H9 (cell line): ENCODE measurements around the gene ACAP3. TPM values are rescaled to one million over a fixed set of nuclear protein-coding genes. Genes with fewer than 3 reads are reported as not detected.

Experiments
- DNase-seq: peaks from one replicate; pipeline ENCODE4 v3.0.0-alpha.2; 2017
- H2AFZ ChIP-seq: one replicate; pipeline ENCODE4 v1.6.1; 2013; ENCODE audit warnings: mild to moderate bottlenecking, low read length, control low read depth, moderate library complexity
- H2AK5ac ChIP-seq: 2 replicates; pipeline ENCODE4 v1.6.1; 2013; ENCODE audit warnings: low read length, control low read depth, mixed read lengths; ENCODE audit not compliant: insufficient read length
- H2BK120ac ChIP-seq: one replicate; pipeline ENCODE4 v1.6.1; 2013; ENCODE audit warnings: low read depth, mild to moderate bottlenecking, low read length, control low read depth, inconsistent platforms; ENCODE audit not compliant: poor library complexity, severe bottlenecking
- H2BK12ac ChIP-seq: 2 replicates; pipeline ENCODE4 v1.6.1; 2013; ENCODE audit warnings: low read length, control low read depth, mixed read lengths, low read depth; ENCODE audit not compliant: insufficient read length
- H2BK15ac ChIP-seq: 2 replicates; pipeline ENCODE4 v1.6.1; 2013; ENCODE audit warnings: low read depth, low read length, control low read depth
- H2BK20ac ChIP-seq: one replicate; pipeline ENCODE4 v1.6.1; 2013; ENCODE audit warnings: low read depth, mild to moderate bottlenecking, low read length, control low read depth, inconsistent platforms; ENCODE audit not compliant: poor library complexity, severe bottlenecking
- H2BK5ac ChIP-seq: 2 replicates; pipeline ENCODE4 v1.6.1; 2013; ENCODE audit warnings: low read length, control low read depth, mixed read lengths; ENCODE audit not compliant: insufficient read length
- H3K14ac ChIP-seq: 2 replicates; pipeline ENCODE4 v1.6.1; 2013; ENCODE audit warnings: low read length, control low read depth; ENCODE audit not compliant: insufficient read depth
- H3K18ac ChIP-seq: 2 replicates; pipeline ENCODE4 v1.6.1; 2013; ENCODE audit warnings: low read depth, mild to moderate bottlenecking, mixed read lengths, low read length, control low read depth; ENCODE audit not compliant: insufficient read length
- H3K23ac ChIP-seq: 2 replicates; pipeline ENCODE4 v1.6.1; 2013; ENCODE audit warnings: low read length, control low read depth, mixed read lengths, low read depth; ENCODE audit not compliant: insufficient read length
- H3K23me2 ChIP-seq: 2 replicates; pipeline ENCODE4 v1.6.1; 2013; ENCODE audit warnings: low read depth, mild to moderate bottlenecking, mixed read lengths, low read length, control low read depth; ENCODE audit not compliant: insufficient read length, poor library complexity, severe bottlenecking
- H3K27ac ChIP-seq: 2 replicates; pipeline ENCODE4 v1.5.1; 2013; ENCODE audit warnings: low read length, control low read depth, mixed read lengths, low read depth; ENCODE audit not compliant: insufficient read length
- H3K27me3 ChIP-seq: 2 replicates; pipeline ENCODE4 v1.6.1; 2013; ENCODE audit warnings: low read length, control low read depth, inconsistent platforms; ENCODE audit not compliant: insufficient read depth
- H3K4ac ChIP-seq: 2 replicates; pipeline ENCODE4 v1.6.1; 2013; ENCODE audit warnings: low read depth, mild to moderate bottlenecking, control low read depth, inconsistent platforms, low read length, moderate library complexity
- H3K4me1 ChIP-seq: 2 replicates; pipeline ENCODE4 v1.6.1; 2013; ENCODE audit warnings: low read length, control low read depth, inconsistent platforms; ENCODE audit not compliant: insufficient read depth
- H3K4me2 ChIP-seq: 2 replicates; pipeline ENCODE4 v1.6.1; 2013; ENCODE audit warnings: low read length, control low read depth, mixed read lengths; ENCODE audit not compliant: insufficient read length, insufficient read depth
- H3K56ac ChIP-seq: 2 replicates; pipeline ENCODE4 v1.6.1; 2013; ENCODE audit warnings: low read depth, mild to moderate bottlenecking, mixed read lengths, low read length, control low read depth; ENCODE audit not compliant: insufficient read length
- H3K79me1 ChIP-seq: 2 replicates; pipeline ENCODE4 v1.6.1; 2013; ENCODE audit warnings: low read depth, mild to moderate bottlenecking, moderate library complexity, low read length, control low read depth, inconsistent platforms; ENCODE audit not compliant: insufficient read depth, poor library complexity, severe bottlenecking
- H3K79me2 ChIP-seq: 2 replicates; pipeline ENCODE4 v1.6.1; 2013; ENCODE audit warnings: low read length, control low read depth, inconsistent platforms; ENCODE audit not compliant: insufficient read depth
- H3K9ac ChIP-seq: 2 replicates; pipeline ENCODE4 v1.6.1; 2013; ENCODE audit warnings: low read length, control low read depth, mixed read lengths; ENCODE audit not compliant: insufficient read length; ENCODE audit errors: extremely low read depth
- H3K9me3 ChIP-seq: one replicate; pipeline ENCODE4 v1.6.1; 2013; ENCODE audit warnings: low read depth, low read length, inconsistent platforms; ENCODE audit not compliant: control insufficient read depth
- H3T11ph ChIP-seq: one replicate; pipeline ENCODE4 v1.6.1; 2013; ENCODE audit warnings: mild to moderate bottlenecking, low read length, control low read depth, inconsistent platforms
- H4K20me1 ChIP-seq: one replicate; pipeline ENCODE4 v1.6.1; 2013; ENCODE audit not compliant: control insufficient read depth, insufficient read length, insufficient read depth
- H4K5ac ChIP-seq: 2 replicates; pipeline ENCODE4 v1.6.1; 2013; ENCODE audit warnings: low read depth, mild to moderate bottlenecking, mixed read lengths, low read length, control low read depth; ENCODE audit not compliant: insufficient read length
- H4K8ac ChIP-seq: replicated peaks from 2 replicates; pipeline ENCODE4 v1.6.1; 2013; ENCODE audit warnings: low read length, control low read depth, mixed read lengths, low read depth; ENCODE audit not compliant: insufficient read length
- H4K91ac ChIP-seq: 2 replicates; pipeline ENCODE4 v1.6.1; 2013; ENCODE audit warnings: low read depth, mild to moderate bottlenecking, moderate library complexity, mixed read lengths, low read length, control low read depth; ENCODE audit not compliant: insufficient read length
- H3K27ac Mint-ChIP-seq, 3 experiments: 2 replicates in 2 of 3; 3 replicates in 1 of 3; pipeline ENCODE4 v1.8.0; 2020 to 2021; ENCODE audit warnings: mixed read lengths in 3 of 3, mild to moderate bottlenecking in 1 of 3, moderate library complexity in 1 of 3
- H3K27me3 Mint-ChIP-seq: 2 replicates; pipeline ENCODE4 v1.8.0; 2021; ENCODE audit warnings: low read depth, mild to moderate bottlenecking, moderate library complexity, mixed read lengths
- H3K36me3 Mint-ChIP-seq, 3 experiments: 2 replicates in 2 of 3; 3 replicates in 1 of 3; pipeline ENCODE4 v1.8.0; 2020 to 2021; ENCODE audit warnings: low read depth in 3 of 3, mixed read lengths in 3 of 3; ENCODE audit not compliant: insufficient read depth in 1 of 3
- H3K4me1 Mint-ChIP-seq, 2 experiments: 2 replicates each; pipeline ENCODE4 v1.8.0; 2020; ENCODE audit warnings: mixed read lengths in 2 of 2
- H3K4me3 Mint-ChIP-seq, 2 experiments: 2 replicates in 1 of 2; 3 replicates in 1 of 2; pipeline ENCODE4 v1.8.0; 2020 to 2021; ENCODE audit warnings: mild to moderate bottlenecking in 2 of 2, mixed read lengths in 2 of 2, moderate library complexity in 1 of 2
- H3K9me3 Mint-ChIP-seq, 2 experiments: 2 replicates in 1 of 2; 3 replicates in 1 of 2; pipeline ENCODE4 v1.8.0; 2020; ENCODE audit warnings: mild to moderate bottlenecking in 2 of 2, mixed read lengths in 2 of 2, moderate library complexity in 1 of 2
- CTCF ChIP-seq: fragments of 200-600 bp; sonication (generic); conservative IDR thresholded peaks from 3 replicates; pipeline ENCODE4 v1.8.0; 2021; ENCODE audit warnings: antibody characterized with exemption, mild to moderate bottlenecking
- WGBS: extraction: QIAGEN DNeasy Blood & Tissue Kit; methylation state at CpG from one replicate; pipeline ENCODE4 v1.1.7; 2013; ENCODE audit warnings: missing lambda C conversion rate, low lambda C conversion rate, mixed read lengths; ENCODE audit not compliant: insufficient read length; ENCODE audit errors: extremely low coverage; 5-methylcytosine and 5-hydroxymethylcytosine counted together
- total RNA-seq: library from RNA; stranded (reverse); gene quantifications from 2 replicates; pipeline ENCODE4 v1.2.1, GENCODE V29; 2021

The ACAP3 gene
- total RNA-seq, 1 experiment from 2014 or later = 41.4 TPM

DNA sequence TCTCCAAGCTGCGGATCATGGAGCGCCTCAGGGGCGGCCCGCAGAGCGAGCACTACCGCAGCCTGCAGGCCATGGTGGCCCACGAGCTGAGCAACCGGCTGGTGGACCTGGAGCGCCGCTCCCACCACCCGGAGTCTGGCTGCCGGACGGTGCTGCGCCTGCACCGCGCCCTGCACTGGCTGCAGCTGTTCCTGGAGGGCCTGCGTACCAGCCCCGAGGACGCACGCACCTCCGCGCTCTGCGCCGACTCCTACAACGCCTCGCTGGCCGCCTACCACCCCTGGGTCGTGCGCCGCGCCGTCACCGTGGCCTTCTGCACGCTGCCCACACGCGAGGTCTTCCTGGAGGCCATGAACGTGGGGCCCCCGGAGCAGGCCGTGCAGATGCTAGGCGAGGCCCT, 19.6 kb upstream of the ACAP3 start:
- Histone ChIP-seq H3K9me3 (no peaks in the 10 kb centered on the region), H2BK15ac (no peak overlapping the region), H3K9ac (no peak overlapping the region), H3K79me1 (no peaks in the 10 kb centered on the region), H2BK120ac (no peak overlapping the region), H3K4me1 (no peaks in the 10 kb centered on the region), H3K4me2 (no peak overlapping the region), H3K27ac (no peak overlapping the region), H4K91ac (no peak overlapping the region), H3K23ac (no peak overlapping the region), H3K23me2 (peaks cover 8% of the 10 kb centered on the region), H4K5ac (no peak overlapping the region), H3K14ac (no peak overlapping the region), H3K27me3 (no peaks in the 10 kb centered on the region), H3T11ph (no peak overlapping the region), H3K4ac (no peak overlapping the region), H4K8ac (no peak overlapping the region), H3K18ac (no peak overlapping the region), H2AFZ (no peak overlapping the region), H3K79me2 (peaks cover 12% of the 10 kb centered on the region; the same call in 1 of the 2 replicates), H2BK20ac (no peak overlapping the region), H2BK5ac (no peak overlapping the region), H3K56ac (no peak overlapping the region), H2BK12ac (no peak overlapping the region), H2AK5ac (no peak overlapping the region), H4K20me1 (no peaks in the 10 kb centered on the region)
- no peak for DNase-seq
- Mint-ChIP-seq H3K9me3 (no peaks in the 10 kb centered on the region), H3K4me1 (peaks cover 2 to 10% of the 10 kb centered on the region in 2 experiments), H3K36me3 (peaks cover 4 to 9% (median 4%) of the 10 kb centered on the region in 3 experiments; a peak in 6 of 7 replicates), H3K27me3 (peaks cover 1% of the 10 kb centered on the region; the same call in 1 of the 2 replicates), H3K4me3 (peak overlapping the region in 1 of 2 experiments; percentile 46; a peak in 1 of 5 replicates), H3K27ac (no peak overlapping the region)
- no CpG with 5 or more reads among the region's 40 CpGs for whole genome bisulfite sequencing
- TF ChIP-seq CTCF = no peak
